Chondrocyte (in vitro differentiated cells): Measurements from ENCODE around the gene ANXA2R. TPM values are rescaled to one million over a fixed set of nuclear protein-coding genes. Genes with fewer than 3 reads are reported as not detected.
A peak's percentile ranks its signal among the peaks of the same experiment; 100 is the strongest.

Experiments
- DNase-seq: peaks from one replicate; pipeline ENCODE4 v3.0.0; 2021; ENCODE audit warnings: mixed read lengths, low spot score
- H3K27ac Mint-ChIP-seq: one replicate; pipeline ENCODE4 v1.8.0; 2021; ENCODE audit warnings: mild to moderate bottlenecking, moderate library complexity, mixed read lengths; ENCODE audit not compliant: unreplicated experiment
- H3K27me3 Mint-ChIP-seq: 2 replicates; pipeline ENCODE4 v1.8.0; 2021; ENCODE audit warnings: low read depth, mixed read lengths
- H3K36me3 Mint-ChIP-seq: 2 replicates; pipeline ENCODE4 v1.8.0; 2021; ENCODE audit warnings: low read depth, mixed read lengths
- H3K4me1 Mint-ChIP-seq: 2 replicates; pipeline ENCODE4 v1.8.0; 2021; ENCODE audit warnings: low read depth, mild to moderate bottlenecking, mixed read lengths
- H3K4me3 Mint-ChIP-seq: one replicate; pipeline ENCODE4 v1.8.0; 2021; ENCODE audit warnings: mild to moderate bottlenecking, moderate library complexity, mixed read lengths; ENCODE audit not compliant: unreplicated experiment
- H3K9me3 Mint-ChIP-seq: 2 replicates; pipeline ENCODE4 v1.8.0; 2021; ENCODE audit warnings: low read depth, mixed read lengths
- total RNA-seq: library from RNA; stranded (reverse); gene quantifications from 3 replicates; pipeline ENCODE4 v1.2.1, GENCODE V29; 2021
- TF ChIP-seq, protein P1 (sequence below): fragments of 200-600 bp; sonication (generic); IDR thresholded peaks from 2 replicates; pipeline ENCODE4 v1.5.0; 2021; ENCODE audit warnings: antibody characterized with exemption, mild to moderate bottlenecking, moderate library complexity

The ANXA2R gene
- total RNA-seq, 1 donor from 2014 or later, result 1.2 TPM

DNA sequence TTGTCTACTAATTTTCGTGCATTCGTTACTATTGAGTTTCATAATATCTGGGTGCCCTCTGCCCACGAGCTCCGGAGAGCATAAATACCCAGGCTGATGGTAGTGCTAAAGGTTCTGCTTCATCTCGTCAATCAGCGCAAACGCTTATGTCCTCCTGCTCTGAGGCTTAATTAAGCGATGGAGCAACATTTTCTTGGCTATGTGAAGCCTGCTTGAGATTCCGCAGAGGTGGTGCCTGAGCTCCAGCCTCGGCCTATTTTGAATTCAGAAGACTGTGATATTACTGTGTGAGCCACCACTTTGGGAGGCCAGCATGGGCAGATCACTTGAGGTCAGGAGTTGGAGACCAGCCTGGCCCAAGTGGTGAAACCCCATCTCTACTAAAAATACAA, 44.8 kb downstream of the ANXA2R start:
- TF ChIP-seq, protein P1, sequence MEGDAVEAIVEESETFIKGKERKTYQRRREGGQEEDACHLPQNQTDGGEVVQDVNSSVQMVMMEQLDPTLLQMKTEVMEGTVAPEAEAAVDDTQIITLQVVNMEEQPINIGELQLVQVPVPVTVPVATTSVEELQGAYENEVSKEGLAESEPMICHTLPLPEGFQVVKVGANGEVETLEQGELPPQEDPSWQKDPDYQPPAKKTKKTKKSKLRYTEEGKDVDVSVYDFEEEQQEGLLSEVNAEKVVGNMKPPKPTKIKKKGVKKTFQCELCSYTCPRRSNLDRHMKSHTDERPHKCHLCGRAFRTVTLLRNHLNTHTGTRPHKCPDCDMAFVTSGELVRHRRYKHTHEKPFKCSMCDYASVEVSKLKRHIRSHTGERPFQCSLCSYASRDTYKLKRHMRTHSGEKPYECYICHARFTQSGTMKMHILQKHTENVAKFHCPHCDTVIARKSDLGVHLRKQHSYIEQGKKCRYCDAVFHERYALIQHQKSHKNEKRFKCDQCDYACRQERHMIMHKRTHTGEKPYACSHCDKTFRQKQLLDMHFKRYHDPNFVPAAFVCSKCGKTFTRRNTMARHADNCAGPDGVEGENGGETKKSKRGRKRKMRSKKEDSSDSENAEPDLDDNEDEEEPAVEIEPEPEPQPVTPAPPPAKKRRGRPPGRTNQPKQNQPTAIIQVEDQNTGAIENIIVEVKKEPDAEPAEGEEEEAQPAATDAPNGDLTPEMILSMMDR, result no peak
- Mint-ChIP-seq H3K36me3 (no peaks in the 10 kb centered on the region), H3K27me3 (no peaks in the 10 kb centered on the region), H3K27ac (peak overlapping the region; percentile 86), H3K9me3 (no peaks in the 10 kb centered on the region), H3K4me1 (peaks cover 48% of the 10 kb centered on the region), H3K4me3 (peak overlapping the region; percentile 86)
- DNase-seq, result no peak

DNA sequence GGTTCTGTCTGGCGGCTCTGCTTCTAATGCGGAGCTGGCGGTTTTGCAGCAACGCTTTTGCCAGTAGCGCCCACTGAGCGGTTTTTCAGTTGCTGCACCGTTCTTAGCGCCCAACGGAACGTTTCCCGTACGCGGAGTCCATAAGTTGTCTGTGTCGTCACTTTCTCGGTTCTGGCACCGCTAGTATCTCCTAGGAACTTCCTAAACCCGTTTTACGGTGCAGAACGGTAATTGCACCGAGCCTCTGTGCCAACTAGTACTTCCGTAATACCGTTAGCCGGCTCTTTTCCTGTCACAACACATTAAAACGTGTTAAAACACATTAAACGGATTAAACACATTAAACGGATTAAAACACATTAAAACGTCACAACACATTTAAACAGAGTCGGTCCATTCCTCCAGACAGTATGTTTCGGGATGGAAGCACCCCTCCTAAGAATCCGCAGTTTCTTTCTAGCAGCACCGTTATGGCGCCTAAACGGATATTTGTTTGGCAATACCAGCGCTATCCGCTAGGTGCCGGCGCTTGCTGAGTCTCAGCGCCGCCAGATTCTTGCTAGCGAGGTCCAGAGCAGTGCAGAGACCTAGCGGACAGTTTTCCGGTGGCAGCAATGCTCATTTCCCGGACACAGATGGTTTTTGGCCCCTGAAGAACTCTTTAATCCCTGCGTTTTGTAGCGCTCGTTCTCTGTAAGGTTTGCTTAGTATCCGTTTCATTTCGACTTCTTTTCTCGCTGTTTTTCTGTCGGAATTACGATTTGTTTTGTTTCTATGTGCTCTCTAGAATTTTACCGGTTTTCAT, 45.4 kb downstream of the ANXA2R start:
- Mint-ChIP-seq H3K27me3 (no peaks in the 10 kb centered on the region), H3K9me3 (no peaks in the 10 kb centered on the region), H3K36me3 (no peaks in the 10 kb centered on the region), H3K4me1 (peaks cover 42% of the 10 kb centered on the region), H3K27ac (peak overlapping the region; percentile 86), H3K4me3 (peak overlapping the region; percentile 86)
- TF ChIP-seq, protein P1, result peak; percentile 86
- no peak for DNase-seq

DNA sequence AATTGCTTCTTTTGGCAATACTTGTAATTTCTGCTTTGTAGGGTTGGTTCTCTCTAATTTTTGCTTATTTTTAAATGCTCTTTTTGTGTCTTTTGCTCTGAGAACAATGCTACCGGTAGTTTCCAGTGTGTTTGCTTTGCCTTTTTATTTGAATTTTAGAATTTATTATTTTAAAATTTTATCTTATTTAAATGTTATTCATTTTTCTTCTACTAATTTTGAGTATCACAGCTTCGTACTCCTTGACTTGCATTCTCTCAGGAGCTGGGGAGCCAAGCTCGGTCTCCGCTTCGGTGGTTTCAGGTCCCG, 45.9 kb downstream of the ANXA2R start:
- Mint-ChIP-seq H3K4me3 (peak overlapping the region; percentile 86), H3K4me1 (peaks cover 41% of the 10 kb centered on the region), H3K27ac (peak overlapping the region; percentile 86), H3K27me3 (no peaks in the 10 kb centered on the region), H3K9me3 (no peaks in the 10 kb centered on the region), H3K36me3 (no peaks in the 10 kb centered on the region)
- no peak for DNase-seq
- TF ChIP-seq, protein P1, result no peak

DNA sequence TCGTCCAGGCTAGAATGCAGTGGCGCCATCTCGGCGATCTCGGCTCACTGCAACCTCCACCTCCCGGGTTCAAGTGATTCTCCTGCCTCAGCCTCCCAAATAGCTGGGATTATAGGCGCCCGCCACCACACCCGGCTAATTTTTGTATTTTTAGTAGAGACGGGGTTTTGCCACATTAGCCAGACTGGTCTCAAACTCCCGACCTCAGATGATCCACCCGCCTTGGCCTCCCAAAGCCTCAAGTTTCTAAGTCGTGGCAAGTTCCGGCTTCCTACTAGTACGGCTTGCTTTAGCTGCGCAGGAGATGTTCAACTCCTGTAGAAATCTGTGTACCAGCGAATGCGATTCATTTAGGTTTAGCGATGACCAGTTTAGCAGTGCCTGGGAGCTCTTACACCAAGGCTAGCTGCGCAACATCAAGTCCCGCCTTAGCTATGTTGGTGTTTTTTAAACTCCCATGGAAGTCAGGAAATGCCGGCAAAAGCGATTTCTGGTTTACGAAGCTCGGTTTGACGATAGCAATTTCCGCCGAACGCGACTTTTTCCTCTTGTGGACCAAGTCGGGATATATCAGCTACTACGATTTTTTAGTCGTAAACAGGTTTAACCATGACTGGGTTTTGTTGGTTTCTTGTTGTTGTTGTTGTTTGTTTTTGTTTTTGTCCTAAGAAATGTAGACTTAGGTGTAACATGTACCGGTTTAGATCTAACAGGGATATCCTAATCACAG, 46.4 kb downstream of the ANXA2R start:
- no peaks in the 10 kb centered on the region for H3K27me3 Mint-ChIP-seq
- no peaks in the 10 kb centered on the region for H3K36me3 Mint-ChIP-seq
- peaks cover 42% of the 10 kb centered on the region for H3K4me1 Mint-ChIP-seq
- DNase-seq, result no peak
- TF ChIP-seq, protein P1, result no peak
- H3K9me3 Mint-ChIP-seq, result peaks cover 3% of the 10 kb centered on the region
- H3K27ac Mint-ChIP-seq, result peak overlapping the region; percentile 86
- peak overlapping the region; percentile 86 for H3K4me3 Mint-ChIP-seq

DNA sequence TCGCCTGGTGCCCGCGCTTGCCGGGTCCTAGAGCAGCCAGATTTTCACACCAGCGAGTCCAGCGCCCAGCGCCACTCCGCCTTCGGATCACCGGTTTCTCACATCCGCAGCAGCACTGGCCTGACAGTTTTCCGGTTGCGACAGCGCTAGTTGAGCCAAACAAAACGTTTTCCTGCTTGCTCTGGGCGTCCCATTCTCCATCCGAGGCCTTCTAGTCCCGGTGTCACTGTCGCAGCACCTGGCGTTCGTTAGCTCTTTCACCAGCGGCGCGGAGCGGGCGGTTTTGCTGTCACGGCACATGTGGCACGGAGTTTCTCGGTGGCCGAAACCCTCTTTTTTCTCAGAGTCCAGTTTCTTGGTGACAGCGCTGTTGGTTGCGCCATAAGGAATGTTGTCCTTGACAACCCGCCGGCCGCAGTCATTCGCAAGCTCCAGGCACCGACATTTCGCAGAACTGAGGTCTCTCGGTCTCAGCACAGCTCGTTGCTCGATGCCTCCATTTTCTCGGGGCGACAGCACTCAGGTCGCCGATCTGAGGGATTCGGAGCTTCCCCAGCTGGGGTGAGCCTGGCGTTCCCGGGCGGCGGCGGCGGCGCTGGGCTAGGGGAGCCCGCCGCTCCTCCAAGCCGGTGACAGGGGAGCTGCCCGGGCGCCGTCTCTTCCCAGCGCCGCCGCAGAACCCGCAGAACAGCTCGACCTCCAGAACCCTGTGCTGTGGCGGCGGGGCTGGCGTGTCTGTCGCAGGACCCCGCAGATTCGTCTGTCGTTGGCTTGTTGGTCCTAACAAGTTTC, 47.8 kb downstream of the ANXA2R start:
- Mint-ChIP-seq H3K27ac (peak overlapping the region; percentile 98), H3K9me3 (peaks cover 3% of the 10 kb centered on the region), H3K27me3 (no peaks in the 10 kb centered on the region), H3K36me3 (no peaks in the 10 kb centered on the region), H3K4me3 (peak overlapping the region; percentile 86), H3K4me1 (peaks cover 42% of the 10 kb centered on the region)
- TF ChIP-seq, protein P1, result no peak
- DNase-seq, result no peak
